NT2/D1 (cell line): ENCODE measurements around the gene OMP.

Experiments
- YY1 ChIP-seq: IDR thresholded peaks from 2 replicates; pipeline ENCODE4 v1.6.1; 2011; ENCODE audit not compliant: insufficient read length, insufficient read depth
- ZNF274 ChIP-seq: IDR thresholded peaks from 2 replicates; pipeline ENCODE4 v1.6.1; 2011; ENCODE audit warnings: mild to moderate bottlenecking, low read depth, low read length

DNA sequence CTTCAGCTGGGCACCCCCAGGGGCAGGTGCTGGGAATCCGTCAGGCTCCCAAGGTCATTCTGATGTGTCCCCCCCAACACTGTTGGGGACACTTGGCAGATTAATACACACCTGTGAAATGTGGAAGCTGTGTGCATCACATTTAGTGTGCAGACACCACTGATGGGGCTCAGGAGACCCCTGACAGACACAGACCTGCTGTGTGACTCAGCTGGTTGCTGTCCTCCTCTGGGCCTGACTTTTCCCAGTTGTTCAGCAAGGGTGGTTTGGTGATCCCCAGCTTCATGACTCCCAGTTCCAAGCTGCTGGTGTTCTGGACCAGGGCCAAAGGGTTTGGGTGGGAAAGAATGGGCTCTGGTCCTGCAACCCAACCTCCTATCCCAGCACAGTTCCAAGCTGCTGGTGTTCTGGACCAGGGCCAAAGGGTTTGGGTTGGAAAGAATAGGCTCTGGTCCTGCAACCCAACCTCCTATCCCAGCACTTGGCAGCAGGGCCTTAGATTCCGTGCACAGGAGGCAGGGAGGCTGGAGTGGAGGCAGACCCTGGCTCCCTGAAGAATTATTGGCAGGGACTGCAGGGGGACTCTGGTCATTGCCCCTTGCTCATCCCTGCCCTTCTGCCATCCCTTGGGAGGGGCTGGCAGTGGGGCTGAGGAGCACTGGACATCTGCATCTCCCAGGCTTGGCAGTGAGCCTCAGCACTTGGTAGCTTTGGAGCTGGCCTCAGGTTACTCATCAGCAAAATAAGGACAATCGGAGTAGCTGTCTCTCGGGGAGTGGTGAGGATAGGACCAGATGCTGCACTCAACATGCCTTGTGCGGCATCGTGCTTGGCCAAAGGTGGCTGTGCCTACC, 8.4 kb upstream of the OMP start:
- TF ChIP-seq YY1 = no peak
- no peak for TF ChIP-seq ZNF274
